UCSD-AML1 (cell line): ENCODE measurements around the gene EXTL1.
A peak's percentile ranks its signal among the peaks of the same experiment; 100 is the strongest.
"Not testable (repeated sequence)": the region's sequence is repeated elsewhere in the genome, so short reads cannot be mapped to it uniquely, and the experiment has no call there.

Experiments
- DNase-seq: peaks from one replicate; lab custom pipeline; 2025; ENCODE audit not compliant: unreplicated experiment; lab: John Stamatoyannopoulos, UW

The EXTL1 gene

GRCh38 chr1:26021647-26022403 lies at the start of gene EXTL1:
Gene EXTL1, plus strand, starts transcription at chr1:26021775. Its CDS starts 872 bp downstream, at chr1:26022647.
- peak; percentile 30 for DNase-seq

GRCh38 chr1:25971811-25972180 lies 49.8 kb upstream of the EXTL1 start:
- DNase-seq: no peak

- no peak for DNase-seq
These were observed 47.8 kb upstream of the EXTL1 start for GRCh38 chr1:25973610-25974321.

- no peak for DNase-seq
These were observed 43.8 kb upstream of the EXTL1 start for GRCh38 chr1:25977801-25978200.

GRCh38 chr1:25978403-25978802 lies 43.2 kb upstream of the EXTL1 start:
- DNase-seq: no peak

- no peak for DNase-seq
These were observed 42.4 kb upstream of the EXTL1 start for GRCh38 chr1:25979210-25979609.

- no peak for DNase-seq
These were observed 36.4 kb upstream of the EXTL1 start for GRCh38 chr1:25985171-25985570.

GRCh38 chr1:25985670-25986069 lies 35.9 kb upstream of the EXTL1 start:
- DNase-seq: no peak

GRCh38 chr1:25986773-25987172 lies 34.8 kb upstream of the EXTL1 start:
- DNase-seq: not testable (repeated sequence)

- no peak for DNase-seq
These were observed 33.6 kb upstream of the EXTL1 start for GRCh38 chr1:25987951-25988350.

GRCh38 chr1:25989440-25990234 lies 31.9 kb upstream of the EXTL1 start:
- no peak for DNase-seq

- no peak for DNase-seq
These were observed 31.3 kb upstream of the EXTL1 start for GRCh38 chr1:25990251-25990650.

GRCh38 chr1:25990702-25991395 lies 30.7 kb upstream of the EXTL1 start:
- DNase-seq: peak; percentile 41

- no peak for DNase-seq
These were observed 29.5 kb upstream of the EXTL1 start for GRCh38 chr1:25991937-25992688.

- no peak for DNase-seq
These were observed 28.8 kb upstream of the EXTL1 start for GRCh38 chr1:25992689-25993171.

GRCh38 chr1:25993197-25993951 lies 28.2 kb upstream of the EXTL1 start:
- DNase-seq: no peak

GRCh38 chr1:25994402-25995150 lies 27.0 kb upstream of the EXTL1 start:
- DNase-seq: no peak

- no peak for DNase-seq
These were observed 24.4 kb upstream of the EXTL1 start for GRCh38 chr1:25996966-25997827.
